ENCODE results near the gene KMT2D. TPM values are rescaled to one million over a fixed set of nuclear protein-coding genes. Genes with fewer than 3 reads are reported as not detected.

The KMT2D gene
- total and polyA plus RNA-seq, 2 donors (not counting 3 experiments of a cell fraction or from before 2014, with no cell fraction given), result 15.1 to 120 TPM

GRCh38 chr12:49019443-49020324 lies 40.9 kb downstream of the KMT2D start:
- Histone ChIP-seq H3K27ac (ENCODE audit: insufficient read depth, low read depth, low read length) (peak overlapping the region; percentile 98), H4K20me1 (replicated peaks; ENCODE audit: control insufficient read depth, extremely low read depth, insufficient read depth, low read length) (no peaks in the 10 kb centered on the region), H3K79me2 (ENCODE audit: control insufficient read depth, insufficient read depth, low read length) (peaks cover 7% of the 10 kb centered on the region), H3K4me3 (replicated peaks in 1 of 3; ENCODE audit: insufficient read depth in 1 of 3, low read depth in 1 of 3, low read length in 3 of 3) (no peak overlapping the region), H3K27me3 (ENCODE audit: control insufficient read depth in 2 of 2, insufficient read depth in 2 of 2, low read length in 2 of 2) (no peaks in the 10 kb centered on the region), H3K4me1 (ENCODE audit: control insufficient read depth, extremely low read depth, insufficient read depth, low read length) (peaks cover 16% of the 10 kb centered on the region), H3K9me3 (replicated peaks; ENCODE audit: control insufficient read depth, insufficient read depth, low read length) (no peaks in the 10 kb centered on the region), H3K9ac (replicated peaks; ENCODE audit: extremely low read depth, insufficient read depth, low read length) (peak overlapping the region; percentile 41), H3K36me3 (ENCODE audit: control insufficient read depth in 2 of 2, extremely low read depth in 1 of 2, insufficient read depth in 2 of 2, low read length in 2 of 2) (peaks cover 5 to 26% of the 10 kb centered on the region in 2 experiments), H3K9me1 (replicated peaks; ENCODE audit: control insufficient read depth, extremely low read depth, insufficient read depth, low read length) (no peaks in the 10 kb centered on the region), H2AFZ (ENCODE audit: low read depth, low read length) (no peak overlapping the region), H3K4me2 (ENCODE audit: insufficient read depth, low read length) (peak overlapping the region; percentile 29)
- TF ChIP-seq CTCF (IDR thresholded peaks at IDR 0.05; ENCODE audit: extremely low read depth in 1 of 2, insufficient read depth in 1 of 2, low read depth in 1 of 2, low read length in 2 of 2) (peak; percentile 11 to 53), POLR2AphosphoS5 (IDR thresholded peaks at IDR 0.05; ENCODE audit: insufficient read depth, low read depth, low read length) (no peak)
- ChIA-PET CTCF (interaction anchor here (0.5 to 3.3 kb wide), 19 partner anchors 9 to 167 kb away, joined by 3 to 43 read pairs (median 5); partner anchors contain the start of genes DDN and RHEBL1), POLR2A (interaction anchor here (0.6 to 1.5 kb wide), 3 partner anchors 14 to 244 kb away, joined by 3 to 5 read pairs (median 4); no protein-coding TSS in a partner anchor)
- intact Hi-C loops (cut with micrococcal nuclease), result loop anchor here (2.0 kb wide), 2 partner anchors 41 to 63 kb away; partner anchors contain the start of genes ARF3 and KMT2D
- peak; percentile 47 for DNase-seq (ENCODE audit: low read depth, low spot score)
- BruUV-seq (replicated peaks), result no TSS peak
- no peak for FAIRE-seq
- dilution Hi-C loops (cut with MboI; ENCODE audit: extremely low pct_ligation_motif_present, low sequenced_read_pairs), result no loop called here

GRCh38 chr12:49019120-49019430 lies 41.5 kb downstream of the KMT2D start:
- H3K9ac ChIP-seq (replicated peaks; ENCODE audit: extremely low read depth, insufficient read depth, low read length), result peak overlapping the region; percentile 95
- H4K20me1 ChIP-seq (replicated peaks; ENCODE audit: control insufficient read depth, extremely low read depth, insufficient read depth, low read length), result no peaks in the 10 kb centered on the region
- no TSS peak for BruUV-seq (replicated peaks)
- CTCF ChIA-PET, result interaction anchor here (0.9 to 3.3 kb wide), 13 partner anchors 9 to 115 kb away, joined by 3 to 43 read pairs (median 5); partner anchors contain the start of genes DDN and RHEBL1
- dilution Hi-C loops (cut with MboI; ENCODE audit: extremely low pct_ligation_motif_present, low sequenced_read_pairs), result no loop called here
- H3K4me2 ChIP-seq (ENCODE audit: insufficient read depth, low read length), result peak overlapping the region; percentile 85
- no peaks in the 10 kb centered on the region for H3K27me3 ChIP-seq (ENCODE audit: control insufficient read depth in 2 of 2, insufficient read depth in 2 of 2, low read length in 2 of 2)
- DNase-seq (ENCODE audit: low read depth, low spot score), result no peak
- peaks cover 10% of the 10 kb centered on the region for H3K79me2 ChIP-seq (ENCODE audit: control insufficient read depth, insufficient read depth, low read length)
- peaks cover 16% of the 10 kb centered on the region for H3K4me1 ChIP-seq (ENCODE audit: control insufficient read depth, extremely low read depth, insufficient read depth, low read length)
- no peak for FAIRE-seq
- no peaks in the 10 kb centered on the region for H3K9me1 ChIP-seq (replicated peaks; ENCODE audit: control insufficient read depth, extremely low read depth, insufficient read depth, low read length)
- intact Hi-C loops (cut with micrococcal nuclease), result loop anchor here (2.0 kb wide), 2 partner anchors 42 to 62 kb away; partner anchors contain the start of genes ARF3 and KMT2D
- no peak for TF ChIP-seq POLR2A (IDR thresholded peaks at IDR 0.05; ENCODE audit: low read depth, low read length)
- TF ChIP-seq MYC (IDR thresholded peaks at IDR 0.05; ENCODE audit: low read depth, low read length), result no peak
- no peak for TF ChIP-seq POLR2AphosphoS5 (IDR thresholded peaks at IDR 0.05; ENCODE audit: insufficient read depth, low read depth, low read length)
- H3K9me3 ChIP-seq (replicated peaks; ENCODE audit: control insufficient read depth, insufficient read depth, low read length), result no peaks in the 10 kb centered on the region
- H3K4me3 ChIP-seq (replicated peaks in 1 of 3; ENCODE audit: insufficient read depth in 1 of 3, low read depth in 1 of 3, low read length in 3 of 3), result peak overlapping the region; percentile 46 to 77 (median 61)
- H3K27ac ChIP-seq (ENCODE audit: insufficient read depth, low read depth, low read length), result peak overlapping the region; percentile 98
- H2AFZ ChIP-seq (ENCODE audit: low read depth, low read length), result no peak overlapping the region
- H3K36me3 ChIP-seq (ENCODE audit: control insufficient read depth in 2 of 2, extremely low read depth in 1 of 2, insufficient read depth in 2 of 2, low read length in 2 of 2), result peaks cover 5 to 22% of the 10 kb centered on the region in 2 experiments
- POLR2A ChIA-PET, result interaction anchor here (1.5 kb wide), 1 partner anchor 15 kb away, joined by 5 read pairs; no protein-coding TSS in a partner anchor

Data from endothelial cell of umbilical vein (primary cell).